Panc1 (cell line): ENCODE results near the gene EBNA1BP2.

Source experiments
- CTCF ChIP-seq: fragments of 450-650 bp; IDR thresholded peaks from 2 replicates; pipeline ENCODE4 v1.5.1; 2017; ENCODE audit warnings: mild to moderate bottlenecking
- POLR2AphosphoS5 ChIP-seq: IDR thresholded peaks from 2 replicates; pipeline ENCODE4 v1.6.1; 2012; ENCODE audit warnings: mild to moderate bottlenecking, low read depth, low read length, moderate library complexity
- REST ChIP-seq, 2 experiments: IDR thresholded peaks; 2 replicates each; pipeline ENCODE4 v1.6.1; 2011 to 2012; ENCODE audit warnings: low read depth in 2 of 2, control low read depth in 1 of 2, low read length in 1 of 2, mild to moderate bottlenecking in 1 of 2, moderate library complexity in 1 of 2; ENCODE audit not compliant: insufficient read depth in 1 of 2

- TF ChIP-seq CTCF (no peak), REST (IDR thresholded peaks at IDR 0.05; ENCODE audit: insufficient read depth in 1 of 2, low read depth in 2 of 2, low read length in 1 of 2) (no peak), POLR2AphosphoS5 (no peak)
Observed at GRCh38 chr1:43203859-43204258, 31.8 kb upstream of the EBNA1BP2 start.
